ENCODE measurements around the gene CTIF.

The CTIF gene

DNA sequence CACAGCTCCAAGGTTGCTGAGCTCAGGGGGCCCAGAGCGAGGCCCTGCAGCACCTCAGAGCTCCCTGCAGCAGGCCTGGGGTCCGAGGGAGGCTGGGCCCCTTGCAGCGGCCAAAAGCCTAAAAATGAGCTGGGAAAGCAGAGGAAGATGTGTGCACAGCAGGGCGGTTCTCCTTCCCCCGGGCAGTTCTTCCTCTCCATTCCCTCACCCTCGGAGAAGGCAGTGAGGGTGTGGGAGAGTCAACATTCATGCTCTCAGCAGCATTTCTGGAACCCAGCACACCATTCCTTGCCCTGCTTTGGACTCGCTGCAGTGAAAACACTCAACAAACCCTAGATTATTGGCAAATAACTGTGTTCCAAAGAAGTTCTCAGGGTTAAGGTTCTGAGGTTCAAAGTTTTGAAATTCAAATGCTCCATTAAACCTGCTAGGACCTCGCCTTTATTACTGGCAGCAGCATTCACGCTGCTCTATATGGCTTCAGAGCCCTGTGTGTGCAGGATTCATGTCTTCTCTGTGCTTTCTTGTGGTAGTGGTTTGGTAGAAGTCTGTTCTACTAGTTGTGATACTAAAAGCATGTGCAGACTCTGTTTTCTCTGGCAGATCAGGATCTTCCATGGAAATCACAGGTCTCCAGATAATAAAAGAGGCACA is 79.1 kb downstream of the CTIF start:
- H3K36me3 ChIP-seq (ENCODE audit: control insufficient read depth, insufficient read depth, low read length): no peaks in the 10 kb centered on the region
- H3K27ac ChIP-seq (ENCODE audit: insufficient read depth, low read length, poor library complexity, severe bottlenecking): no peak overlapping the region
- H3K4me3 ChIP-seq (ENCODE audit: insufficient read depth, low read depth, low read length, poor library complexity, severe bottlenecking): no peak overlapping the region
- no peaks in the 10 kb centered on the region for H3K4me1 ChIP-seq (ENCODE audit: control insufficient read depth, insufficient read depth, low read length, poor library complexity, severe bottlenecking)
- H3K27me3 ChIP-seq (replicated peaks; ENCODE audit: control insufficient read depth, insufficient read depth, low read length, poor library complexity, severe bottlenecking): no peaks in the 10 kb centered on the region
- no peak for DNase-seq
- H3K9me3 ChIP-seq (ENCODE audit: control insufficient read depth, low read length): no peaks in the 10 kb centered on the region

DNA sequence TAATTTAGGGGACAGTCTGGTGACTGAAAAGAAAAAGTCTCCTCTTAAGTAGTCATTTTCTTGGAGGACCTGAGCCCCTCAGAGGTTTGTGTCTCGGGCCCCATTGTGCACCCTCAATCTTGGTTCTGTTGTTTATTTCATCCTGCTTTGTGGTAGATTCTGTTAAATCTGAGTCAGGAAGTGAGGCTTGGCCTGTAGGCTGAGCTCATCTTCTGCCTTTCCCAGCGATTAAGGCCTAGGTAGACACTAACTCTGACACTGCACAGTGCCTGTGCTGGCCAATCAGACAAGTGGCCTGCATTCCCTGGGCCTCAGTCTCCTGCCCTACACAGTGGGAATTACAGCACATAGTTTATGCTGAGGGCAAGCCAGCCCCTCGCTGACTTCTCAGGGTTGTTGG is 80.2 kb downstream of the CTIF start:
- DNase-seq: no peak
- Histone ChIP-seq H3K27ac (ENCODE audit: insufficient read depth, low read length, poor library complexity, severe bottlenecking) (no peak overlapping the region), H3K4me1 (ENCODE audit: control insufficient read depth, insufficient read depth, low read length, poor library complexity, severe bottlenecking) (no peaks in the 10 kb centered on the region), H3K36me3 (ENCODE audit: control insufficient read depth, insufficient read depth, low read length) (no peaks in the 10 kb centered on the region), H3K27me3 (replicated peaks; ENCODE audit: control insufficient read depth, insufficient read depth, low read length, poor library complexity, severe bottlenecking) (no peaks in the 10 kb centered on the region), H3K4me3 (ENCODE audit: insufficient read depth, low read depth, low read length, poor library complexity, severe bottlenecking) (no peak overlapping the region), H3K9me3 (ENCODE audit: control insufficient read depth, low read length) (no peaks in the 10 kb centered on the region)

DNA sequence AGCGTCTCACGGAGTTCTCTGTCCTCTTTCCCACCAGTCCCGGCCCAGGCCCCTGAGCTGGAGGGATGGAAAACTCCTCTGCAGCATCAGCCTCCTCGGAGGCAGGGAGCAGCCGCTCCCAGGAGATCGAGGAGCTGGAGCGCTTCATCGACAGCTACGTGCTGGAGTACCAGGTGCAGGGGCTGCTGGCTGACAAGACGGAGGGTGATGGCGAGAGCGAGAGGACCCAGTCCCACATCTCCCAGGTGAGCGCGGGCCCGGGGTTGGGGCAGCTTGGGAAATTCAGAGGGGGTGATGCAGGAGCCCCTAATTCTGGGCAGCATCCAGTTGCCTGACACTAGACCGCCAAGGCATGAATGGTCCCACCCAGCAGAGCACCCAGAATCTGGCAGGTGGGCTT is 80.7 kb downstream of the CTIF start:
- no peak overlapping the region for H3K4me3 ChIP-seq (ENCODE audit: insufficient read depth, low read depth, low read length, poor library complexity, severe bottlenecking)
- H3K27ac ChIP-seq (ENCODE audit: insufficient read depth, low read length, poor library complexity, severe bottlenecking): no peak overlapping the region
- H3K36me3 ChIP-seq (ENCODE audit: control insufficient read depth, insufficient read depth, low read length): no peaks in the 10 kb centered on the region
- H3K27me3 ChIP-seq (replicated peaks; ENCODE audit: control insufficient read depth, insufficient read depth, low read length, poor library complexity, severe bottlenecking): no peaks in the 10 kb centered on the region
- no peaks in the 10 kb centered on the region for H3K4me1 ChIP-seq (ENCODE audit: control insufficient read depth, insufficient read depth, low read length, poor library complexity, severe bottlenecking)
- no peak for DNase-seq
- H3K9me3 ChIP-seq (ENCODE audit: control insufficient read depth, low read length): no peaks in the 10 kb centered on the region

DNA sequence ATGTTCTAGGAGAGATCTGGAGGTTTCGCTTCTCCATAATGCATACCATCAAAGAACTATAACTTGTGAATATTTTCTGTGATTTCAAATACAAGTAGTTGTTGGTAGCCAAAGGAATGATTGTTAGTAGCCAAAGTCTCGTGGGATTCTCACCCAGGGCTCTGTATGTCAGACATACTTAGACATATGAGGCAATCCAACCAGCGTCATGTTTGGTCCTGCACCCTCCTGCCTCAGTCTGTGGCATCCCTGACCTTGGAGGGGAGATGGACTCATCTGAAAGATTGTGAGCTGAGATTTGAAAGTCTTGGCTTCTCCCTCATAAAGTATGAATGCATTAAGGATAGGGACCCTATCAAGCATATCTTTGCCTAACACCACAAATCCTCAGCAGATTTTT is 81.2 kb downstream of the CTIF start:
- Histone ChIP-seq H3K4me3 (ENCODE audit: insufficient read depth, low read depth, low read length, poor library complexity, severe bottlenecking) (no peak overlapping the region), H3K4me1 (ENCODE audit: control insufficient read depth, insufficient read depth, low read length, poor library complexity, severe bottlenecking) (no peaks in the 10 kb centered on the region)
- no peak for DNase-seq

DNA sequence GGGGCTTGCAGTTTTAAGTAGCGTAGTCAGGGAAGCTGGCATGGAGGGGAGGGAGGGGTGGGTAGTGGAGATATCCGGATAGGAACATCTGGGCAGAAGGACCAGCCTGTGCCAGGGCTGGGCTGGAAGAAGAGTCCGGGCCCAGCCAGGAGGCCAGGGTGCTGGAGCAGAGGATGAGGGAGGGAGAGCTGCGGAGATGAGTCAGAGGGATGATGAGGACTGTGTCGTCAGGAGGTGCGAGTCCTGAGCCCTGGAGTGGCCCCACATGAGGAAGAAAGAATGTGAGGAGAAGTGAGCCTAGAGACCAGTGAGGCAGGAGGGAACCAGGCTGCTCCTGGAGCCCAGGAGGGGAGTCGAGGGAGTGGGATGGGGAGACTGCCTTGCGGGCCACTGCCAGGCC is 82.4 kb downstream of the CTIF start:
- H3K4me1 ChIP-seq (ENCODE audit: control insufficient read depth, insufficient read depth, low read length, poor library complexity, severe bottlenecking): no peaks in the 10 kb centered on the region
- H3K27ac ChIP-seq (ENCODE audit: insufficient read depth, low read length, poor library complexity, severe bottlenecking): no peak overlapping the region
- H3K36me3 ChIP-seq (ENCODE audit: control insufficient read depth, insufficient read depth, low read length): no peaks in the 10 kb centered on the region
- no peaks in the 10 kb centered on the region for H3K27me3 ChIP-seq (replicated peaks; ENCODE audit: control insufficient read depth, insufficient read depth, low read length, poor library complexity, severe bottlenecking)
- no peak for DNase-seq
- H3K9me3 ChIP-seq (ENCODE audit: control insufficient read depth, low read length): no peaks in the 10 kb centered on the region
- H3K4me3 ChIP-seq (ENCODE audit: insufficient read depth, low read depth, low read length, poor library complexity, severe bottlenecking): no peak overlapping the region

More for the DNA sequence above, 81.2 kb downstream of the CTIF start:
- Histone ChIP-seq H3K27ac (ENCODE audit: insufficient read depth, low read length, poor library complexity, severe bottlenecking) (no peak overlapping the region), H3K9me3 (ENCODE audit: control insufficient read depth, low read length) (no peaks in the 10 kb centered on the region), H3K36me3 (ENCODE audit: control insufficient read depth, insufficient read depth, low read length) (no peaks in the 10 kb centered on the region), H3K27me3 (replicated peaks; ENCODE audit: control insufficient read depth, insufficient read depth, low read length, poor library complexity, severe bottlenecking) (no peaks in the 10 kb centered on the region)

DNA sequence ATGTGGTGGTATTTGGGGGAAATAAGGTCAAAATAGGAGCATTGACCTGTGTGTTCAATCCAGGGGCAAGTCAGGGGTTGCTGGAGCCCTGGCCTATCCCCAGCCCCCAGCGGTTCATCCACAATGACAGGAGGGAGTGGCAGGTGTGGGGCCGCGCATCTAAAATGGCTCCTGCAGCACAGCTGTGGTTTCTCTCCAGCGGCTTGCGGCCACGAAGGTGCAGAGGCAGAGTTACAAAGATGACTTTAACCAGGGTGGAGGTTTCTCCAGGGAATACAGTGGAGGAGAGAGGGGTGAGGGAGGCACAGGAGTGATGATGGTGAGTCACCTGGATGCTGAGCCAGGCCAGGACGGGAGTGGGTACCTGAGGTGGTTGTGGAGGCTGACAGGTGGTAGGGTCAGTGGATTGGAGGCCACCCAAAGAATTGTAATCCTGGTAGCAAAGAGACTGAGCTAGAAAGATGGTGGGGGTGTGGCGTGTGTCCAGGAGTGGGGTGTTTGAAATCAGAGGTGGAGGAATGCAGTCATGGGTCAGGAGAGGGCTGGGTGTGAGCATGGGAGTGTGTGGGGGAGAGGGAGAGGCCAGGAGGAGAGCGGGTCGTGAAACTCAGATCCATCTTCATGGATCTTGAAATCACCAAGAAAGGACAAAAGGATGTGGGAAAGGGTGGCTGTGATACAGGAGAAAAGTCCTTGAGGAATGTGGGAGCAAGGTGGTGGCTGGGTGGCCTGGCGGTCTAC is 83.2 kb downstream of the CTIF start:
- Histone ChIP-seq H3K36me3 (ENCODE audit: control insufficient read depth, insufficient read depth, low read length) (no peaks in the 10 kb centered on the region), H3K4me1 (ENCODE audit: control insufficient read depth, insufficient read depth, low read length, poor library complexity, severe bottlenecking) (no peaks in the 10 kb centered on the region), H3K27ac (ENCODE audit: insufficient read depth, low read length, poor library complexity, severe bottlenecking) (no peak overlapping the region), H3K9me3 (ENCODE audit: control insufficient read depth, low read length) (no peaks in the 10 kb centered on the region), H3K4me3 (ENCODE audit: insufficient read depth, low read depth, low read length, poor library complexity, severe bottlenecking) (no peak overlapping the region), H3K27me3 (replicated peaks; ENCODE audit: control insufficient read depth, insufficient read depth, low read length, poor library complexity, severe bottlenecking) (no peaks in the 10 kb centered on the region)
- DNase-seq: no peak

DNA sequence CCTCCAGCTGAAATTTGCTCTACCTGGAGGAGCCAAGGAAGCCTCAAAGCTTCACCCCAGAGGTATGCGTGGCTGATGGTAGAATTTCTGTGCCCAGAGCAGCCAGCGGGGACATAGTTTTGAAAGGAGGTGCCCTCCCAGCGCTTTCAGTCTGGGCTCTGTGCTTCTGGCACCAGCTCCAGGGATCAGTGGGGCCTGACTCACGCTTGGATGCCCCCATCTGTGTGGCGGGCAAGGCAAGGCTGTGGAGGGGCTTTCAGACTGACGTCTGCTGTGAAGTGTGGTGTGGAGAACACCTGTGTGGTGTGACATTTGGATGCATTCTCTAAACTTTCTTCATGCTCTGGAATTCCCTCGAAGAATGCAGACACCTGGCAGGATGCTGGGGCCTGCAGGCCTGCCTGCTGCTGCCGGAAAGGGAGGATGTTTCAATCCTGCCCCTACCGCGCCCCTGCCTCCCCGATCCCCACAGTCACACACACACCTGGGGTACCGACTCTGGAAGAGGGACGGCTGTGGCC is 84.1 kb downstream of the CTIF start:
- H3K4me1 ChIP-seq (ENCODE audit: control insufficient read depth, insufficient read depth, low read length, poor library complexity, severe bottlenecking): no peaks in the 10 kb centered on the region
- no peaks in the 10 kb centered on the region for H3K9me3 ChIP-seq (ENCODE audit: control insufficient read depth, low read length)
- H3K27ac ChIP-seq (ENCODE audit: insufficient read depth, low read length, poor library complexity, severe bottlenecking): no peak overlapping the region
- H3K4me3 ChIP-seq (ENCODE audit: insufficient read depth, low read depth, low read length, poor library complexity, severe bottlenecking): no peak overlapping the region
- no peaks in the 10 kb centered on the region for H3K36me3 ChIP-seq (ENCODE audit: control insufficient read depth, insufficient read depth, low read length)
- DNase-seq: no peak
- no peaks in the 10 kb centered on the region for H3K27me3 ChIP-seq (replicated peaks; ENCODE audit: control insufficient read depth, insufficient read depth, low read length, poor library complexity, severe bottlenecking)

DNA sequence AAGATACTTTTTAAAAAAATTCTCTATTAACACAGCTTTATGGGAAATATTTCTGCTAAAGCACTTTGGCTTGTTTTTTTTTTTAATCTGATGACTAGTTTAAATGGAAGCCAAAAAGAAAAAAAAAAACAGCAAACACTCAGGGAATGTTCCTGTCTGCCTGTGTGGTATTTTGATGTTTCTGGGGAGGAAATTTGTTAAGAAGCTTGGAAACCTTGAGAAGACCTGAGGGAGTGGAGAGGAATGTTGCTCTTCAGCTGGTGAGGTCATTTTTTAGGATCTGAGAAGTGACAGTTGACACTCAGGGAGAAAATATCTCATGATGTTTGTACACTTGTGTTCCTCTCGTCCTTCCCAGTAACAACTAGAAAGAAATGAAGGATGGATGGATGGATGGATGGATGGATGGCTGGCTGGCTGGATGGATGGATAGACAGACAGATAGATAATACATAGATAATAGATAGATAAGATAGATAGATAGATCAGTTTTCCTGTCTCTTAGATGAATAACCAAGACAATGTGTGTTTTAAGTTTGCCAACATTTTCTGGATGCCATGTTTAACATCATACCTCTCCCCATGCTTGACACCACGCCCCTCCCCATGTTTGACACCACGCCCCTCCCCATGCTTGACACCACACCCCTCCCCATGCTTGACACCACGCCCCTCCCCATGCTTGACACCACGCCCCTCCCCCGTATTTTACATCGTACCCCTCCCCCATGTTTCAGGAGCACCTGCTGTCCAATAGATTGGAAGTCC is 84.8 kb downstream of the CTIF start:
- Histone ChIP-seq H3K4me3 (ENCODE audit: insufficient read depth, low read depth, low read length, poor library complexity, severe bottlenecking) (no peak overlapping the region), H3K27ac (ENCODE audit: insufficient read depth, low read length, poor library complexity, severe bottlenecking) (no peak overlapping the region), H3K4me1 (ENCODE audit: control insufficient read depth, insufficient read depth, low read length, poor library complexity, severe bottlenecking) (no peaks in the 10 kb centered on the region), H3K36me3 (ENCODE audit: control insufficient read depth, insufficient read depth, low read length) (no peaks in the 10 kb centered on the region), H3K27me3 (replicated peaks; ENCODE audit: control insufficient read depth, insufficient read depth, low read length, poor library complexity, severe bottlenecking) (no peaks in the 10 kb centered on the region), H3K9me3 (ENCODE audit: control insufficient read depth, low read length) (no peaks in the 10 kb centered on the region)
- DNase-seq: no peak

DNA sequence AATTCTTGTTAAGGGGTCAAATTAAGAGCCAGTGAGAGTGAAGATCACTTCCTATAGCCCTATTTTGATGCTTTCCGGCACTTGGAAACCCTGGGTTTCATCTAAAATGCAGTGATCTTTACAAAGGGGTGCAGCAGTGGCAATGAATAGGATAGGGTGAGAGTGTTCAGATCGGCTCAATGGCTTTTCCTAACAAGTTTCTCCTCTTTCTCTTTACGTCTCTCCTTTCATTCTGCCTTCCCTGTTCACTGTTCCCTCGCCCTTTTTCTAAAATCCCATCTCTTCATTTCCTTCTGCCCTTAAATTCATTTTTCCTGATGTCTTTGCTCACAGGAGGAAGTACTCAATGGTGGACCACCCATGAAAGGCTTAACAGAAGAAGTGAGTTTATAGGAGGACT is 86.0 kb downstream of the CTIF start:
- Histone ChIP-seq H3K4me1 (ENCODE audit: control insufficient read depth, insufficient read depth, low read length, poor library complexity, severe bottlenecking) (no peaks in the 10 kb centered on the region), H3K27me3 (replicated peaks; ENCODE audit: control insufficient read depth, insufficient read depth, low read length, poor library complexity, severe bottlenecking) (no peaks in the 10 kb centered on the region), H3K36me3 (ENCODE audit: control insufficient read depth, insufficient read depth, low read length) (no peaks in the 10 kb centered on the region), H3K4me3 (ENCODE audit: insufficient read depth, low read depth, low read length, poor library complexity, severe bottlenecking) (no peak overlapping the region), H3K27ac (ENCODE audit: insufficient read depth, low read length, poor library complexity, severe bottlenecking) (no peak overlapping the region), H3K9me3 (ENCODE audit: control insufficient read depth, low read length) (no peaks in the 10 kb centered on the region)
- DNase-seq: no peak

DNA sequence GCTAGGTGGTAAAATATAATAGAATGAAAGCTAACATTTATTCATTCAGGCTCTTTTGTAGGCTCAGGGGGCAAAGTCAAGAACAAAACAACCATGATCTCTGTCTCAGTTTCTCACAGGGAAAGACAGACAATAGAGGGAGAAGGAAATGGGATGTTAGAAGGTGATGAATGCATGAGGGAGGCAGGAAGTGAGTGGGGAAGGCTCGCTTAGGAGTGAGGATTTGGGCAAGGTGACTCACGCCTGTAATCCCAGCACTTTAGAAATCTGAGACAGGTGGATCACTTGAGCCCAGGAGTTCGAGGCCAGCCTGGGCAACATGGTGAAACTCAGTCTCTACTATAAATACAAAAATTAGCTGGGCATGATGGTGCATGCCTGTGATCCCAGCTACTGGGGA is 88.4 kb downstream of the CTIF start:
- DNase-seq: no peak
- H3K27ac ChIP-seq (ENCODE audit: insufficient read depth, low read length, poor library complexity, severe bottlenecking): no peak overlapping the region
- no peaks in the 10 kb centered on the region for H3K4me1 ChIP-seq (ENCODE audit: control insufficient read depth, insufficient read depth, low read length, poor library complexity, severe bottlenecking)
- no peaks in the 10 kb centered on the region for H3K36me3 ChIP-seq (ENCODE audit: control insufficient read depth, insufficient read depth, low read length)
- H3K4me3 ChIP-seq (ENCODE audit: insufficient read depth, low read depth, low read length, poor library complexity, severe bottlenecking): no peak overlapping the region
- no peaks in the 10 kb centered on the region for H3K27me3 ChIP-seq (replicated peaks; ENCODE audit: control insufficient read depth, insufficient read depth, low read length, poor library complexity, severe bottlenecking)
- H3K9me3 ChIP-seq (ENCODE audit: control insufficient read depth, low read length): no peaks in the 10 kb centered on the region

Measured in effector memory CD4-positive, alpha-beta T cell (primary cell).